ENCODE results near the gene CYP26C1. TPM values are rescaled to one million over a fixed set of nuclear protein-coding genes. Genes with fewer than 3 reads are reported as not detected.

Gene CYP26C1
- total and polyA plus RNA-seq, 5 experiments from 2014 or later = 0.33 to 0.44 TPM; not detected in 3

DNA sequence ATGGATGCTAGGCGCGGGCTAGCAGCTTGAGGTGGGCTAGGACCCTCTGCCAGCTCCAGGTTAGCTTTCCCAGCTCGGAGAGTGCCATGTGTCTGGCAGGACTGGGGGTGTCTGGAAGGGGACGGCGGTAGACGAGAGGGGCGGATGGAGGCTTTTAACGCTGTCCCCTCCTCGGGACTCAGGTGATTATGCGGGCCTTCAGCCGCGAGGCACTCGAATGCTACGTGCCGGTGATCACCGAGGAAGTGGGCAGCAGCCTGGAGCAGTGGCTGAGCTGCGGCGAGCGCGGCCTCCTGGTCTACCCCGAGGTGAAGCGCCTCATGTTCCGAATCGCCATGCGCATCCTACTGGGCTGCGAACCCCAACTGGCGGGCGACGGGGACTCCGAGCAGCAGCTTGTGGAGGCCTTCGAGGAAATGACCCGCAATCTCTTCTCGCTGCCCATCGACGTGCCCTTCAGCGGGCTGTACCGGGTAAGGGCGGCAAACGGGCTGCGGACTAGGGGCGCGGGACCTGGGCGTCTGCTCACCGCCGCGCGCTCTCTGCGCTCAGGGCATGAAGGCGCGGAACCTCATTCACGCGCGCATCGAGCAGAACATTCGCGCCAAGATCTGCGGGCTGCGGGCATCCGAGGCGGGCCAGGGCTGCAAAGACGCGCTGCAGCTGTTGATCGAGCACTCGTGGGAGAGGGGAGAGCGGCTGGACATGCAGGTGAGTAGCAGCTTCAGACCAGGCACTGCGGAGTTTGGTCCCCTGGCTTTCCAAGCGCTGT is 14.2 kb downstream of the CYP26C1 start:
- DNase-seq (no peak), ATAC-seq (no peak)
- Mint-ChIP-seq H3K36me3 (no peaks in the 10 kb centered on the region), H3K27me3 (peaks cover 34 to 82% (median 61%) of the 10 kb centered on the region in 5 donors), H3K9me3 (no peaks in the 10 kb centered on the region), H3K4me1 (peaks cover 7 to 38% (median 27%) of the 10 kb centered on the region in 4 donors), H3K4me3 (peak overlapping the region; percentile 3 to 83 (median 70)), H3K27ac (no peak overlapping the region)
- POLR2A ChIA-PET = no interaction called here

- POLR2A ChIA-PET = no interaction called here
- Mint-ChIP-seq H3K36me3 (no peaks in the 10 kb centered on the region), H3K27me3 (peaks cover 30 to 82% (median 58%) of the 10 kb centered on the region in 5 donors), H3K4me1 (peaks cover 10 to 39% (median 31%) of the 10 kb centered on the region in 4 donors), H3K4me3 (peak overlapping the region in 5 of 10 donors; percentile 9 to 29 (median 19)), H3K9me3 (no peaks in the 10 kb centered on the region), H3K27ac (no peak overlapping the region)
- DNase-seq = no peak
- ATAC-seq = no peak
These were observed 15.0 kb downstream of the CYP26C1 start for GRCh38 chr10:93075369-93076221.

- Mint-ChIP-seq H3K4me3 (no peak overlapping the region), H3K9me3 (no peaks in the 10 kb centered on the region), H3K27me3 (peaks cover 31 to 81% (median 57%) of the 10 kb centered on the region in 5 donors), H3K36me3 (no peaks in the 10 kb centered on the region), H3K27ac (no peak overlapping the region), H3K4me1 (peaks cover 10 to 33% (median 24%) of the 10 kb centered on the region in 4 donors)
- POLR2A ChIA-PET = no interaction called here
- ATAC-seq = no peak
- DNase-seq = no peak
These were observed 16.3 kb downstream of the CYP26C1 start for GRCh38 chr10:93076871-93077270.

DNA sequence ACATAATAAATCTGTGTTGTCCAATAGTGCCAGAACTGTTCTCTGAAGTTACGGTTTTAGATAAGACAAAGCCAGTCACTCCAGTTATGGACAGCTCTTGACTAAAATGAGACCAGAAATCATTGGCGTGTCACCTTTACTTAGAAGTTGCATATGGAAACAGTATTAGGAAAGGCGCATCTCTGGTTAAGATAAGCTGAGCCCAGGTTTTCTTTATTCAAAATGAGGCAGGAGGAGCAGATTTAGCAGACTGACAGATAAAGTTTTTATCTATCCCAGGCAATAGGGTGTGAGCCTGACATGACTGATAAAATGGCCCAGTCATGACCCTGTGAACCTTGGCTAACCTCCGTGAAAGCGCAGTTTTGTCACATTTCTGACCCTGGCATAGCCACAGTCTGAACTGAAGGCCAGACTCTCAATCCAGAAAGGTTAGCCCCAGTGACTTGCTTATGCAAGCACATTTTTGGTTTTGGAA is 17.3 kb downstream of the CYP26C1 start:
- DNase-seq (no peak), ATAC-seq (no peak)
- Mint-ChIP-seq H3K27ac (no peak overlapping the region), H3K4me1 (peaks cover 7 to 22% (median 17%) of the 10 kb centered on the region in 4 donors), H3K27me3 (peaks cover 27 to 74% (median 53%) of the 10 kb centered on the region in 5 donors), H3K36me3 (no peaks in the 10 kb centered on the region), H3K4me3 (no peak overlapping the region), H3K9me3 (no peaks in the 10 kb centered on the region)
- POLR2A ChIA-PET = no interaction called here

- DNase-seq = no peak
- peaks cover 26 to 64% (median 46%) of the 10 kb centered on the region in 5 donors for H3K27me3 Mint-ChIP-seq
- ATAC-seq = no peak
- peak overlapping the region in 1 of 10 donors; percentile 43 for H3K4me3 Mint-ChIP-seq
- peak overlapping the region in 1 of 10 donors; percentile 69 for H3K27ac Mint-ChIP-seq
- H3K36me3 Mint-ChIP-seq = no peaks in the 10 kb centered on the region
- H3K4me1 Mint-ChIP-seq = peaks cover 3 to 13% (median 8%) of the 10 kb centered on the region in 4 donors
- no peaks in the 10 kb centered on the region for H3K9me3 Mint-ChIP-seq
- POLR2A ChIA-PET = no interaction called here
These were observed 19.2 kb downstream of the CYP26C1 start for GRCh38 chr10:93079663-93080349.

- POLR2A ChIA-PET = no interaction called here
- Mint-ChIP-seq H3K27me3 (peaks cover 25 to 58% (median 41%) of the 10 kb centered on the region in 5 donors), H3K9me3 (no peaks in the 10 kb centered on the region), H3K4me1 (peaks cover 3 to 7% (median 6%) of the 10 kb centered on the region in 4 donors), H3K4me3 (peak overlapping the region in 1 of 10 donors; percentile 43), H3K27ac (peak overlapping the region in 1 of 10 donors; percentile 69), H3K36me3 (no peaks in the 10 kb centered on the region)
- DNase-seq = peak in 9 of 10 donors; percentile 30 to 67 (median 46)
- ATAC-seq = peak; percentile 53
These were observed 19.9 kb downstream of the CYP26C1 start for GRCh38 chr10:93080350-93081046.

- H3K4me3 Mint-ChIP-seq = no peak overlapping the region
- no peaks in the 10 kb centered on the region for H3K9me3 Mint-ChIP-seq
- H3K27ac Mint-ChIP-seq = no peak overlapping the region
- POLR2A ChIA-PET = no interaction called here
- DNase-seq (no peak), ATAC-seq (no peak)
- H3K4me1 Mint-ChIP-seq = peaks cover 2 to 6% (median 3%) of the 10 kb centered on the region in 4 donors
- peaks cover 21 to 49% (median 35%) of the 10 kb centered on the region in 5 donors for H3K27me3 Mint-ChIP-seq
- no peaks in the 10 kb centered on the region for H3K36me3 Mint-ChIP-seq
These were observed 20.7 kb downstream of the CYP26C1 start for GRCh38 chr10:93081318-93081717.

DNA sequence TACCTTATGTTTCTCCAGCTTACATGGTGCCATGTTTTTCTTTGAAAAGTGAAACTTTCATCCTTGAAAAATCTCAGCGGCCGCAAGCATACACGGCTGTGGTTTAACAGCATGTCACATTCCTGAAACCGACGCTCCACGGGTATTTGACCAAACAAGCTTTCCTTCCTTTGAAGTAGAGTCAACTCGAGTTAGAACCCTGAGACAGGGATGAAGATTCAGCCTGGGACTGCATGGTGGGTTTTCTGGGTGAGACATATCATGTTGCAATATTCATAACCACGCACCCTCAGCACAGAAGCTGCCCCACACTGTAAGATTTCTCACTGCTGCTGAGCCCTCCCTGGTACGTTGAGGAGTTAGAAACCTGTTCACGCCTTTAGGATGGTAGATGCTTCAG is 21.2 kb downstream of the CYP26C1 start:
- no peaks in the 10 kb centered on the region for H3K36me3 Mint-ChIP-seq
- H3K9me3 Mint-ChIP-seq = no peaks in the 10 kb centered on the region
- DNase-seq (no peak), ATAC-seq (no peak)
- peaks cover 2 to 6% (median 3%) of the 10 kb centered on the region in 4 donors for H3K4me1 Mint-ChIP-seq
- H3K27me3 Mint-ChIP-seq = peaks cover 18 to 44% (median 30%) of the 10 kb centered on the region in 5 donors
- H3K27ac Mint-ChIP-seq = peak overlapping the region in 1 of 10 donors; percentile 57
- H3K4me3 Mint-ChIP-seq = no peak overlapping the region
- POLR2A ChIA-PET = no interaction called here

DNA sequence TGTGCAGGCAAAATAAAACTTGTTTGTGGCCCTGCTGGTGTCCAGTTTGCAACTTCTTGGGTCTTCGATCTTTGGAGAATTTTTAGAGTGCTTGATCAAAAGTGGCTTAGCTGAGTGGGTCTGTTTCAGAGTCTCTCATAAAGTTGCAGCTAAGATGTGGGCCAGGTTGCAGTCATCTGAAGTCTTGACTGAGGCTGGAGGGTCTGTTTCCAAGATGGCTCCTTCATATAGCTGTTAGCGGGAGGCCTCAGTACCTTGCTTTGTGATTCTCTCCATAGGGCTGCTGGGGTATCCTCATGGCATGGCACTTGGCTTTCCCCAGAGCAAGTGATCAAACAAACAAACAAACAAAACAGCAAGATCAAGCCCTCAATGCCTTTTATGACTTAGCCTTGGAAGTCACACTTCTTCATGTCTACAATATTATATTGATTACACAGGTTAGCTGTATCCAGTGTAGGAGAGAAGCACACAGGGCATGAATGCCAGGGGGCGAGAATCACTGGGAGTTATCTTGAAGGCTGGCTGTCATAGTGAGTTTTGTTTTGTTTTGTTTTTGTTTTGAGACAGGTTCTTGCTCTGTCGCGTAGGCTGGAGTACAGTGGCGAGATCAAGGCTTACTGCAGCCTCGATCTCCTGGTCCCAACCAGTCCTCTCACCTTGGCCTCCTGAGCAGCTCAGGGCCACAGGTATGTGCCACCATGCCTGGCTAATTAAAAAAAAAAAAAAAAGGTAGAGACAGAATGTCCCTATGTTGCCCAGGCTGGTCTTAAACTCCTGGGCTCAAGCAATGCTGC is 23.3 kb downstream of the CYP26C1 start:
- Mint-ChIP-seq H3K27me3 (peaks cover 15 to 40% (median 24%) of the 10 kb centered on the region in 5 donors), H3K9me3 (no peaks in the 10 kb centered on the region), H3K4me1 (peaks cover 2 to 6% (median 5%) of the 10 kb centered on the region in 4 donors), H3K4me3 (no peak overlapping the region), H3K27ac (no peak overlapping the region), H3K36me3 (no peaks in the 10 kb centered on the region)
- DNase-seq = no peak
- no peak for ATAC-seq
- POLR2A ChIA-PET = interaction anchor here (0.6 kb wide), 1 partner anchor 202 kb away, joined by 5 read pairs; no protein-coding TSS in a partner anchor

- Mint-ChIP-seq H3K4me1 (peaks cover 0 to 3% (median 1%) of the 10 kb centered on the region in 4 donors), H3K27ac (no peak overlapping the region), H3K9me3 (no peaks in the 10 kb centered on the region), H3K27me3 (peaks cover 11 to 32% (median 18%) of the 10 kb centered on the region in 5 donors), H3K36me3 (no peaks in the 10 kb centered on the region), H3K4me3 (no peak overlapping the region)
- POLR2A ChIA-PET = no interaction called here
- no peak for ATAC-seq
- DNase-seq = no peak
These were observed 24.8 kb downstream of the CYP26C1 start for GRCh38 chr10:93085272-93085859.

- H3K27me3 Mint-ChIP-seq = peaks cover 10 to 24% (median 12%) of the 10 kb centered on the region in 5 donors
- H3K4me3 Mint-ChIP-seq = no peak overlapping the region
- DNase-seq = no peak
- no peak for ATAC-seq
- H3K4me1 Mint-ChIP-seq = peaks cover 0 to 3% (median under 1%) of the 10 kb centered on the region in 4 donors
- H3K36me3 Mint-ChIP-seq = no peaks in the 10 kb centered on the region
- no peaks in the 10 kb centered on the region for H3K9me3 Mint-ChIP-seq
- POLR2A ChIA-PET = no interaction called here
- peak overlapping the region in 1 of 10 donors; percentile 15 for H3K27ac Mint-ChIP-seq
These were observed 25.7 kb downstream of the CYP26C1 start for GRCh38 chr10:93086289-93086688.
